Subcutaneous abdominal adipose tissue (tissue), 5 donors: ENCODE measurements around the gene IGFBPL1.
A peak's percentile ranks its signal among the peaks of the same experiment; 100 is the strongest.

ENCODE experiments used
- H3K27ac ChIP-seq: one replicate; pipeline ENCODE4 v1.7.0; 2013; ENCODE audit warnings: low read depth, mild to moderate bottlenecking, inconsistent platforms, low read length, moderate library complexity
- H3K27me3 ChIP-seq, 5 donors: one replicate each; pipeline ENCODE4 v1.7.0; 2013; ENCODE audit warnings: low read length in 5 of 5, inconsistent platforms in 1 of 5; ENCODE audit not compliant: control insufficient read depth in 5 of 5, insufficient read depth in 4 of 5
- H3K36me3 ChIP-seq, 5 donors: one replicate each; pipeline ENCODE4 v1.7.0; 2013; ENCODE audit warnings: low read length in 5 of 5; ENCODE audit not compliant: control insufficient read depth in 5 of 5, insufficient read depth in 5 of 5
- H3K4me1 ChIP-seq, 5 donors: one replicate each; pipeline ENCODE4 v1.7.0; 2013; ENCODE audit warnings: low read length in 5 of 5, mild to moderate bottlenecking in 3 of 5, moderate library complexity in 1 of 5; ENCODE audit not compliant: control insufficient read depth in 5 of 5, insufficient read depth in 5 of 5
- H3K4me3 ChIP-seq, 5 donors: one replicate each; pipeline ENCODE4 v1.7.0; 2013; ENCODE audit warnings: low read length in 5 of 5, low read depth in 1 of 5
- H3K9ac ChIP-seq, 5 donors: one replicate each; pipeline ENCODE4 v1.7.0; 2013; ENCODE audit warnings: low read length in 5 of 5, mild to moderate bottlenecking in 4 of 5, moderate library complexity in 3 of 5
- H3K9me3 ChIP-seq, 5 donors: one replicate each; pipeline ENCODE4 v1.7.0; 2013; ENCODE audit warnings: low read length in 5 of 5; ENCODE audit not compliant: control insufficient read depth in 5 of 5
- donor health status: healthy.
- donor health status: healthy.
- donor health status: healthy.
- donor health status: healthy.
- donor health status: healthy.

IGFBPL1 gene

GRCh38 chr9:38434365-38434764, 10.1 kb upstream of the IGFBPL1 start:
- peaks cover 0 to 4% (median under 1%) of the 10 kb centered on the region in 5 donors for H3K27me3 ChIP-seq
- H3K27ac ChIP-seq = no peak overlapping the region
- peaks cover 0 to 6% (median 0%) of the 10 kb centered on the region in 5 donors for H3K4me1 ChIP-seq
- no peaks in the 10 kb centered on the region for H3K36me3 ChIP-seq
- H3K9me3 ChIP-seq = peaks cover 0 to 2% (median 0%) of the 10 kb centered on the region in 5 donors
- H3K4me3 ChIP-seq = no peak overlapping the region
- H3K9ac ChIP-seq = no peak overlapping the region

- Histone ChIP-seq H3K27ac (no peak overlapping the region), H3K9ac (no peak overlapping the region), H3K27me3 (no peaks in the 10 kb centered on the region), H3K4me1 (peaks cover 0 to 6% (median 0%) of the 10 kb centered on the region in 5 donors), H3K9me3 (peaks cover 0 to 2% (median 0%) of the 10 kb centered on the region in 5 donors), H3K36me3 (no peaks in the 10 kb centered on the region), H3K4me3 (no peak overlapping the region)
These were observed 8.8 kb upstream of the IGFBPL1 start for GRCh38 chr9:38432922-38433510.

- H3K27me3 ChIP-seq = peaks cover 0 to 3% (median 0%) of the 10 kb centered on the region in 5 donors
- no peaks in the 10 kb centered on the region for H3K9me3 ChIP-seq
- H3K4me1 ChIP-seq = peaks cover 0 to 6% (median 0%) of the 10 kb centered on the region in 5 donors
- H3K9ac ChIP-seq = no peak overlapping the region
- no peak overlapping the region for H3K4me3 ChIP-seq
- no peaks in the 10 kb centered on the region for H3K36me3 ChIP-seq
- H3K27ac ChIP-seq = no peak overlapping the region
These were observed 6.9 kb upstream of the IGFBPL1 start for GRCh38 chr9:38431116-38431515.

- H3K36me3 ChIP-seq = no peaks in the 10 kb centered on the region
- peaks cover 0 to 21% (median 10%) of the 10 kb centered on the region in 5 donors for H3K27me3 ChIP-seq
- no peak overlapping the region for H3K9ac ChIP-seq
- no peaks in the 10 kb centered on the region for H3K9me3 ChIP-seq
- H3K4me3 ChIP-seq = no peak overlapping the region
- H3K27ac ChIP-seq = no peak overlapping the region
- peaks cover 0 to 15% (median 8%) of the 10 kb centered on the region in 5 donors for H3K4me1 ChIP-seq
These were observed 3.8 kb upstream of the IGFBPL1 start for GRCh38 chr9:38428062-38428461.

- no peak overlapping the region for H3K9ac ChIP-seq
- no peak overlapping the region for H3K27ac ChIP-seq
- peaks cover 0 to 15% (median 8%) of the 10 kb centered on the region in 5 donors for H3K4me1 ChIP-seq
- H3K4me3 ChIP-seq = peak overlapping the region in 1 of 5 donors; percentile 54
- no peaks in the 10 kb centered on the region for H3K9me3 ChIP-seq
- peaks cover 0 to 38% (median 10%) of the 10 kb centered on the region in 5 donors for H3K27me3 ChIP-seq
- H3K36me3 ChIP-seq = no peaks in the 10 kb centered on the region
These were observed 664 bp upstream of the IGFBPL1 start for GRCh38 chr9:38424918-38425317.

- H3K9ac ChIP-seq = no peak overlapping the region
- H3K4me1 ChIP-seq = peaks cover 0 to 15% (median 8%) of the 10 kb centered on the region in 5 donors
- H3K9me3 ChIP-seq = no peaks in the 10 kb centered on the region
- H3K36me3 ChIP-seq = no peaks in the 10 kb centered on the region
- peak overlapping the region; percentile 13 to 62 (median 51) for H3K4me3 ChIP-seq
- peaks cover 0 to 38% (median 10%) of the 10 kb centered on the region in 5 donors for H3K27me3 ChIP-seq
- H3K27ac ChIP-seq = no peak overlapping the region
These were observed 831 bp downstream of the IGFBPL1 start for GRCh38 chr9:38423273-38423972.

- no peak overlapping the region for H3K4me3 ChIP-seq
- H3K27ac ChIP-seq = no peak overlapping the region
- H3K27me3 ChIP-seq = peaks cover 0 to 38% (median 10%) of the 10 kb centered on the region in 5 donors
- no peaks in the 10 kb centered on the region for H3K36me3 ChIP-seq
- H3K9ac ChIP-seq = no peak overlapping the region
- H3K4me1 ChIP-seq = peaks cover 0 to 15% (median 8%) of the 10 kb centered on the region in 5 donors
- H3K9me3 ChIP-seq = no peaks in the 10 kb centered on the region
These were observed 1.5 kb downstream of the IGFBPL1 start for GRCh38 chr9:38422555-38423260.

- H3K27ac ChIP-seq = no peak overlapping the region
These were observed 2.6 kb downstream of the IGFBPL1 start for GRCh38 chr9:38421498-38422211.

GRCh38 chr9:38419181-38419580, 5.1 kb downstream of the IGFBPL1 start:
- Histone ChIP-seq H3K4me3 (no peak overlapping the region), H3K9me3 (no peaks in the 10 kb centered on the region), H3K36me3 (no peaks in the 10 kb centered on the region), H3K9ac (no peak overlapping the region), H3K4me1 (peaks cover 2 to 19% (median 9%) of the 10 kb centered on the region in 5 donors), H3K27ac (no peak overlapping the region), H3K27me3 (peaks cover 0 to 28% (median 3%) of the 10 kb centered on the region in 5 donors)

More at GRCh38 chr9:38421498-38422211, 2.6 kb downstream of the IGFBPL1 start:
- H3K9me3 ChIP-seq = no peaks in the 10 kb centered on the region
- H3K4me3 ChIP-seq = no peak overlapping the region
- H3K27me3 ChIP-seq = peaks cover 0 to 38% (median 8%) of the 10 kb centered on the region in 5 donors
- peaks cover 2 to 21% (median 12%) of the 10 kb centered on the region in 5 donors for H3K4me1 ChIP-seq
- H3K9ac ChIP-seq = no peak overlapping the region
- H3K36me3 ChIP-seq = no peaks in the 10 kb centered on the region
